Right renal pelvis (tissue), 4 donors: ENCODE results near the gene RPTOR. TPM values are rescaled to one million over a fixed set of nuclear protein-coding genes. Genes with fewer than 3 reads are reported as not detected.

Source experiments
- DNase-seq, 4 donors: peaks; one replicate each; pipeline ENCODE4 v3.0.0-alpha.2; 2013; ENCODE audit warnings: low read depth in 4 of 4, low spot score in 3 of 4, missing footprints in 1 of 4
- polyA plus RNA-seq, 4 donors: library from polyadenylated mRNA; unstranded; fragments of 120-200 nt; gene quantifications; one replicate each; pipeline ENCODE4 v1.2.1, GENCODE V29; 2013; ENCODE audit not compliant: insufficient read length in 4 of 4

RPTOR gene
- polyA plus RNA-seq, 4 donors: 17.1 to 21.9 (median 19.5) TPM

GRCh38 chr17:80511222-80512180 is 33.1 kb upstream of the RPTOR start:
- no peak for DNase-seq

DNA sequence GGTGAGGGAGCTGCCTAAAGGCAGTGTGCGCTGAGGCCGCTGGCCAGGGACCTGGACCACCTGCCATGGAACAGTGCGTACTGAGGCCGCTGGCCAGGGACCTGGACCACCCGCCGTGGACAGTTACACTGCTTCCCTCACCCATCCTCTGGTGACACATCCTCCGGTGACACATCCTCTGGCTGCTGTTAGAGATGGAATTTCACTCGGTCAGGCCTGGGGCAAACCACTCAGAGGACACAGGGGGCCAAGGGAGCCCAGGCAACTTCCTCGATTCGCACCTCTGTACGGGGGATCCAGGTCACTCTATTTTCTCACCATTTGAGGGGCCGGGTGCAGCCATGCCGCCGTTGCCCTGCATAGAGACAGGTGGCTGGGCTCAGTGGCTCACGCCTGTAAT is 32.4 kb upstream of the RPTOR start:
- DNase-seq: no peak

DNA sequence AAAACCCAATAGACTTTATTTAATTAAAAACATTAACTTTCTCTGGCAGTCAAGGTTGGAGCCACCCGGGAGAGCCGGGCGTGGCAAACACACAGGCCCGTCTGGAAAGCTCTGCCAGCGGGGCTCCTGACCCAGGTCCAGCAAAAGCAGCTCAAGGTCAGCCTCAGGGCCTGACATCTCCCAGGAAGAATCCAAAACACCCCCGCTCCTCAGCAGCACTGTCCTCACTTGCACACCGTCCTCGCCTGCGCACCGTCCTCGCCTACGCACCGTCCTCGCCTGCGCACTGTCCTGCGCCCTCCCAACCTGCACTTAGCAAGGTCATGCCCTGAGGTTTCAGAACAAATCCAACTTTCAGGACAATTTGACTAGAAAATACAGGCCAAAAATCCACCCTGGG is 31.4 kb upstream of the RPTOR start:
- no peak for DNase-seq

DNA sequence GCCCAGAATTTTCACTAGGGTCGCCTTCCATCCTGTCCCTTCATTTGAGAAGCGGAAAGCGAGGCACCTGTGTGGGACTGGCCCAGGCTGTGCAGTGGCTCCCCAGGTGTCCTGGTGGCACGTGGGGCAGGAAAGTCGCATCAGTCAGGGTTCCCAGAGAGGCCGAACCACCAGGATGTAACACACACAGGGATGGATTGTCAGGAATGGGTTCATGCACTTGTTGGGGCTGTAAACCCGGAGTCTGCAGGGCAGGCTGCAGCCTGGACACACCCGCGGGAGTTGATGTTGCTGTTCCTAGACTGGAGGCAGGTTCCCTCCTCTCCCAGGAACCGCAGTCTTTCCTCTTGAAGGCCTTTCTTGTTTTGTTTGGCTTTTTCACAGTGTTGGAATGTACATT is 30.7 kb upstream of the RPTOR start:
- DNase-seq: no peak

GRCh38 chr17:80516171-80516932 is 28.3 kb upstream of the RPTOR start:
- DNase-seq: no peak

DNA sequence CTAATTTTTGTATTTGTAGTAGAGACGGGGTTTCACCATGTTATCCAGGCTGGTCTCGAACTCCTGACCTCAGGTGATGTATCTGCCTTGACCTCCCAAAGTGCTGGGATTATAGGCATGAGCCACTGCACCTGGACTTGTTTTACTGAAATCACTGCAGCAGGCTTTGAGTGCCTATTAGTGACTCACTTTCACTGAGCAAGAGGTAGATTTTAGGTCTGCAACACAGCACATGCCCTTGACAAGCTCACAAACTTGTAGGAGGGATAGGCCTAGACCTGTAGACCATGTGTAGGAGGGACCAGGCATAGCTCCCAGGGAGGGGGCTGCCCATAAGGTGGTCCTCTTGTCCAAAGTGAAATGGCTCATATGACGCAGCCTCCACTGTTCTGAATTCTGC is 27.0 kb upstream of the RPTOR start:
- no peak for DNase-seq

DNA sequence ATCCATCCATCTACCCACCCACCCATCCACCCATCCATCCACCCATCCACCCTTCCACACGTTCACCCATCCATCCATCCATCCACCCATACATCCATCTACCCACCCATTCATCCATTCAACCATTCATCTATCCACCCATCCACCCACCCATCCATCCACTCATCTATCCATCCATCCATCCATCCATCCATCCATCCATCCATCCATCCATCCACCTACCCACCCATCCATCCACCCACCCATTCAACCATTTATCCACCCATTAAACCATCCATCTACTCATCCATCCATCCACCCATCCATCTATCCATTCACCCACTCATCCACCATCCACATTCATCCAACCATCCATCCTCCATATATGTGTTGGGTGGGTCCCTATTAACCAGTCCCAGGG is 26.2 kb upstream of the RPTOR start:
- no peak for DNase-seq

DNA sequence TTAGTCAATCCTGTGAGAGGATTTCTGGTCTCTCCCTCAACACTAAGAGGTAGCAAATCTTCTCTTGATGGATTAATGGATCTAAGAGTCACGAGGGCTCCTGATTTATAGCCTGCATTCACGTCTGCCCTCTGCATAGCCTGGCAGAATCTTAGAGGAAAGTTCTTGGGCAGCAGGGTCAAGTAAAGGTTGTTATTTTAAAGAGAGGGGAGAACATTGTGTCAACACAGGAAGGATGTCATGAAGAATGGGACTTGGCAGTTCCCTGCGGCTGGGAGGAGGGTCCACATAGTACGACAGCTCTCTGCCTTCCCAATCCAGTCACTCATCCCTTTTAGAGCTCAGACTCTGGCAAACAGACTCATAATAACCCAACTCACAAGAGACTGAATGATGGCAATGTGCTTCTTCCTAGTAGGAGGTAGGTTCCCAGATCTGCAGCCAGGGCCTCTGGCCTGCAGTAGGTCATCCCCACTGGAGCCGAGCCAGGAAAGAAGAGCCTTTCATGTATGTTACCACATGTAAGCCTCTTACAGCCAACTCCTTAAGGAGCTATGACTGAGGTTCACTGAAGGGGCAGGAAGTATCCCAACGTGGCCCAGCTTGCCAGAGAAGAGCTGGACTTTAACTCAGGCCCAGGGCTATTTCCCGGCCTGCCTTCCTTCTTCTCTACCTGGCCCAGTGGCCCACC is 25.4 kb upstream of the RPTOR start:
- DNase-seq: no peak

DNA sequence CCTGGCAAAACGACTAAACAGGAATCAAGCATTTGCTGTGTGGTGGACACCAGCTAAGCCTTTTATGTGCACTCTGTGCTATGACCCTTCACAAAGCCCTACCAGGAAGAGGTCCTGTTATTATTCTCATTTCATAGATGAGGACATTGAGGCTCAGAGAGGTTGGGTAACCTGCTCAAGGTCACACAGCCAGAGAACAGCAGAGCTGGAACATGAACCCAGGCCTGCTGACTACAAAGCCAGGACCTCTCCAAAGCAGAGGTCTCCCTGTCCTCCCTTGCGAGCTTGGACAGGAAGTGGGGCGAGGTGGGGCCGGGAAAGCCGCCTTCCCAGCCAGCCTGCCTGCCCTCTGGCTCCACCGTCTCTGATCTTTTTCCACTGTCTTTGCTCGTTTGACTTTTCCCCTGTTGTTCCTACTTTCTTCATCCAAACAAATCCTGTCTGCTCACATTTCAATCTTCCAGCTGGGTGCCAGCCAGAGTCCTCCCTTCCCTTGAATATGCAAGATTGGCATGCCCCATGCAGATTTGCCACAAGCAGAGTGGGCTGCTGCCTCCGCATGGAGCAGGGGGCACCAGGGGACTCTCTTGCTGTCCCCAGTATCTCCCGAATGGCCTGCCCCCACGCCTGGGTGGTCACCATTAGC is 23.7 kb upstream of the RPTOR start:
- no peak for DNase-seq

DNA sequence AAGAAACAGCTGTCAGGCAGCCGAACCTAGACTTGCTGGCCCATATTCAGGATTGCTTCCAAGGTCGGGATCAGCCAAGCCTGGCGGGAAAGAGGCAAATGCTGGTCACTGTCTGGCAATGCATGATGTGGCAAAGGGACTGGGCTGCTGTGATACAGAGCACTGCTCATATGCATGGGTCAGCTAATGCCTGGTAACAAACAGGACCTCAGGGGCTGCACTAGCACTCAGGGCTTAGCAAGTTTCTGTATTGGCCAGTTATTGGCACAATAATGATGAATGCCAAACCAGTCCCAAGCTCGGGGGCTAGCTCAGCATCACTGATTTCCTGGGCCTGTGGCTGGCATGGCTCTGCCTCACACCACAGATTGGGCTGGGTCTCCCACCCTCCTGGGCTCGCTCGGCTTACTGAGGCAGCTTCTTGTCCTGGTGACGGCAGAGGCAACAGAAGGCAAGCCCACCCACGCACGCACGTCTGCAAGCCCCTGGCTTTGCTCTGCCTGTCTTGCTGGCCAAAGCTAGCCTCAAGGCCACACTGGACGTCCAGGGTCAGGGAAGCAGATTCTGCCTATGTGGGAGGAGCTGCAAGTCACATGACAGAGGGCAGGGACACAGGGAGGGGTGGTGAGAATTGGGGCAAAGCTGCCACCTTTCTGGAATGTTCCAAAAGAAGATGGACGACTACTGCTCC is 21.4 kb upstream of the RPTOR start:
- DNase-seq: no peak

- no peak for DNase-seq
These were observed 20.5 kb upstream of the RPTOR start for GRCh38 chr17:80523956-80524712.

DNA sequence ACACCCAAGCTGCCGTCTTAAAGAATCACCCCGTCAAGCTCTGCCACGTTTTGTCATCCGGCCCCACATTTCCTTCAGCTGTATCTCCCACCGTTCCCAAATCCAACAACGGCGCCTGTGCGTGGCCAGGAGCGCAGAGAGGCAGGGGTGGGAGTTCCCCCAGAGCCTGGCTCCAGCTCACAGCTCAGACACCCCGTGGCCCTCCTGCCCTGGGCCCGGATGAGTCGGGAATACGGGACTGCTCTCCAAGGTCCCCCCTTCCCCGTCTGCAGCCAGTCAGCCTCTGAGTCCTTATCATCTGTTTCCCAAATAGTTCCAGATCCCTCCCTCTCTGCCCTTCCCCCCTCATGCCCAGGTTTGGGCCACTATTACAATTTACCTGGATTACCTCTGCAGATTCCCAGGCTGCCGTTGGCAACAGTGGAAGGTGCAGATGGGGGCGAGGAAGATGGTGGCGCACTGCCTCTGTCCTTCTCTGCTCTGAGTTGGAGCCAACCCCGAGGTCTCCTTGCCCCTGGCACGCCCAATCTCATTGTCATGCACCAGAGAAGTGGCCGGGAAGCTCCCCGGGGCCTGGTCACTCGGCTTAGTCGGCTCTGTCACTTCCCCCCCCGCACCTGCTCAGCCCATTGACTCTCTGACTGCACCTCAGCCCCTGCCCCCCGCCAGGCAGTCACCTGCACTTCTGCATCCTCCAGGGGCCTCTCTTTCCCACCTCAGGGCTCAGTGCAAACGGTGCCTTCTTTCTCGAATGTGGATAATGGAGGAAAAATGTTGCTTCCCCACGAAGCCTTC is 18.3 kb upstream of the RPTOR start:
- no peak for DNase-seq

DNA sequence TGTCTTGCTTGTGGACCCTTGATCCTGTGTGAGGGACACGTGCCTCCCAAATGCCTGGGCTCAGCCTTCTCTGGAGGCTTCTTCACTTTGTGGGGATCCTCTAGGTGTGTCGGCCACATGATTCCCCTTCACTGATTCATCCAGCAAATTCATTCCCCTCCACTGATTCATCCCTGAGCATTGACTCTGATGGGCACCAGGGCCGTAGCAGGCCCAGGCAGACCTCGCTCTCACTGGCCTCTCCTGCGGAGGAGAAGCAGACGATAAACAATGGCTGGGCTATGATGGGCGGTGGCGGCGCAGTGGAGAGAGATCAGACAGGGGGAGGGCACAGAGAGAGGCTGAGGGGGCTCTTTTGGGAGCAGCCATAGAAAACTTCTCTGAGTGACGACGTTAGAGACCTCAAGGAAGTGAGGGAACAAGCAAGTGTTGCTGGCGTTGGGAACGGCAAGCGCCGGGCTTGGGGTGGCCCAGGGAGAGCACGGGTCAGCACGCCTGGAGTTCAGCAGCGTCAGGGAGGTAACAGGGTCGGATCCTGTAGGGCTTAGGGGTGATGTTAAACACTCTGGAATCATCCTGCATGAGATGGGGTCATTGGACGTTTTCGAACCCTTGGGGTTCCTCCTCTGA is 17.5 kb upstream of the RPTOR start:
- DNase-seq: no peak

DNA sequence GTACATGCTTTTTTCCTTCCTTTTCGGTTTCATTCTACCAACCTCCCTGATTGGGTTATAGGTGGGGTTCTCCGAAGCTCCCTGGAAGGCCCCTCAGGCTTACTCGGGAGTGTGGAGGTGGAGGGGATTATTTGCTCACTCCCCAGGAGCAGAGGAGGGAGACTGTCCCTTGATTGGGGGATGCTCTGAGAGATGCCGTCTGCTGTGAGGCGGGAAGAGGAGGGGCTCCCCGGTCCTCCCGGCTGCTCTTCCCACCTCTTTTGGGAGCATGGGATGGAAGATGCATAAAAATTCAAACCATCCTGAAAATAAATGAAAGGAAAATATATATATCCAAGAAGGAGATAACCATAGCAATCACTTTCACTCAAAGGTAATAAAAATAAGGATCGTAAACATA is 16.1 kb upstream of the RPTOR start:
- no peak for DNase-seq

GRCh38 chr17:80529104-80529903 is 15.3 kb upstream of the RPTOR start:
- DNase-seq: no peak

GRCh38 chr17:80529904-80530292 is 14.7 kb upstream of the RPTOR start:
- no peak for DNase-seq

DNA sequence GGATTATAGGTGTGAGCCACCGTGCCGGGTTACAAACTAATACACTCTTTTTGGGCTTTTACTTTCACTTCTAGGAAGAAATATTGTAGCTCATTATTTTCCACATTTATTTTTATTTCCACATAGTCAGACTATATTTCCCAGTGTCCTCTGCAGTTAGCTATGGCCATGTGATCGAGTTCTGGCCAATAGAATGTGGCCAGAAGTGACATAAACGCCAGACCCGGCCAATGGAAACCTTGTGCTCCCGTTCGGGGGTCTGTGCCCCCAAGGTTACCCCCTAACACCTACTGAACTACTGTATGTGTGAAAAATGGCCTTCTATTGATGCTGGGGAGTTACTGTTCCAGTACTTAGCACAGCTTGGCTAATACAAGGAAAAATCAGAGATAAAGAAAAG is 13.2 kb upstream of the RPTOR start:
- no peak for DNase-seq
